Cardiac septum (tissue), 1 donor: ENCODE measurements around the gene CD84. TPM values are rescaled to one million over a fixed set of nuclear protein-coding genes. Genes with fewer than 3 reads are reported as not detected.
"Not testable (repeated sequence)": the region's sequence is repeated elsewhere in the genome, so short reads cannot be mapped to it uniquely, and the experiment has no call there.

Source experiments
- DNase-seq: peaks from one replicate; pipeline ENCODE4 v3.0.0-alpha.2; 2020; ENCODE audit warnings: low spot score
- intact Hi-C: fragments of 100-400 bp; cut with DNase I; formaldehyde crosslinking; loops from one replicate; pipeline ENCODE4 v1.14.0; 2022
- total RNA-seq: library from RNA; stranded (reverse); fragmentation: NEBNext Ultra II Directional; extraction: Animal tissue kit (Norgen Biotek cat#: 25700); gene quantifications from one replicate; pipeline ENCODE4 v1.2.1, GENCODE V29; 2021
- donor health status: DM: no; HTN: no; CAD: no.

The CD84 gene
- total RNA-seq, 1 donor from 2014 or later = 2.4 TPM

GRCh38 chr1:160548183-160548582, 31.1 kb downstream of the CD84 start:
- no peak for DNase-seq
- intact Hi-C loops = no loop called here

GRCh38 chr1:160547422-160547821, 31.9 kb downstream of the CD84 start:
- intact Hi-C loops = no loop called here
- no peak for DNase-seq

- intact Hi-C loops = no loop called here
Measured at GRCh38 chr1:160546942-160547341, 32.4 kb downstream of the CD84 start.

GRCh38 chr1:160544647-160545046, 34.6 kb downstream of the CD84 start:
- DNase-seq = no peak
- intact Hi-C loops = no loop called here

More at GRCh38 chr1:160546942-160547341, 32.4 kb downstream of the CD84 start:
- DNase-seq = no peak

DNA sequence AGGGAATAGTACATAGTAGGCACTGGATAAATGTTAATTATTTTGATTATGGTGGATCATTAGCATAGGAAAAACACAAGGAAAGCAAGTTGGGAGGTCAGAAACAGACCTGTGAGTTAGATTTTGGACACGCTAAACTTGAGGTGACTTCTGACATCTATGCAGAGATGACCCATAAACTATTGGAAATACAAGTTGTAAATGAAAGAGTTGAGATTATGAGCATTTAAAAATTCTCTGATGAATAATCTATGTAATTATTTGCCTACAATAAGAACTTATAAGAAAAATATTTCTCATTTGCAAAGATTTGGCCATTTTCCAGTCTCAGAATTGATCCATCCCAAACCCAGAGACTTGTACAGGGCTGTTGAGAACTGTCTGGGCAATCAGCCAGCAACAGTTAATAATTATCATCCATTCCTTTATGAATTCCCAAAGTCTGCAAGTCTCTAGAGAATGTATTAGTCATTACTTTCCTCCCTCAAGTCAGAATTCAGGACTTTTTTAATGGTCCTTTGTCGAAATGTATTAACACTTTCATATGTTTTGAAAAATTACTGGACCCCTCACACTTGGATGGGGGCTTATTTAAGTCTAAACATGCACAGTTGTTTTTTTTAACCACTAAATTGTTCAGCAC, 36.9 kb downstream of the CD84 start:
- intact Hi-C loops = no loop called here
- DNase-seq = no peak

- intact Hi-C loops = no loop called here
- no peak for DNase-seq
Measured at GRCh38 chr1:160541622-160542302, 37.5 kb downstream of the CD84 start.

DNA sequence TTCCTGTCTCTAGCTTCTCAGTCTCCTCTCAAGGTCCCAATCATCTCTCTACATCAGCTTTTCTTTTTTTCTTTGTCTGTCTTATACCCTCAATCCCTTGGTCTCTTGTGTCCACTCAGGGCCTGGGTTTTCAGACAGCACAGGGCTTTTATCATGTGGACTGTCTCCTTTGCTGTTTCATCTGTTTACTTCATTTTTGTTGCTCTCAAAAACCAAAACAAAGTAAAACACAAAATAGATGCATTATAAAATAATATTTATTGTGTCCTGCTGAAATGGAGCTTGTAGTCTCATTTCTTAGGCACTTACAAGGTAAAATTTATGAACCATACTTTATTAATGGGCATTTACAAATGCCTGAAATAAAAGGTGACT, 38.5 kb downstream of the CD84 start:
- no peak for DNase-seq
- intact Hi-C loops = no loop called here

GRCh38 chr1:160539990-160540858, 39.1 kb downstream of the CD84 start:
- intact Hi-C loops = no loop called here
- no peak for DNase-seq

GRCh38 chr1:160539684-160539989, 39.7 kb downstream of the CD84 start:
- DNase-seq = no peak
- intact Hi-C loops = no loop called here

GRCh38 chr1:160538985-160539651, 40.2 kb downstream of the CD84 start:
- intact Hi-C loops = no loop called here
- DNase-seq = no peak

DNA sequence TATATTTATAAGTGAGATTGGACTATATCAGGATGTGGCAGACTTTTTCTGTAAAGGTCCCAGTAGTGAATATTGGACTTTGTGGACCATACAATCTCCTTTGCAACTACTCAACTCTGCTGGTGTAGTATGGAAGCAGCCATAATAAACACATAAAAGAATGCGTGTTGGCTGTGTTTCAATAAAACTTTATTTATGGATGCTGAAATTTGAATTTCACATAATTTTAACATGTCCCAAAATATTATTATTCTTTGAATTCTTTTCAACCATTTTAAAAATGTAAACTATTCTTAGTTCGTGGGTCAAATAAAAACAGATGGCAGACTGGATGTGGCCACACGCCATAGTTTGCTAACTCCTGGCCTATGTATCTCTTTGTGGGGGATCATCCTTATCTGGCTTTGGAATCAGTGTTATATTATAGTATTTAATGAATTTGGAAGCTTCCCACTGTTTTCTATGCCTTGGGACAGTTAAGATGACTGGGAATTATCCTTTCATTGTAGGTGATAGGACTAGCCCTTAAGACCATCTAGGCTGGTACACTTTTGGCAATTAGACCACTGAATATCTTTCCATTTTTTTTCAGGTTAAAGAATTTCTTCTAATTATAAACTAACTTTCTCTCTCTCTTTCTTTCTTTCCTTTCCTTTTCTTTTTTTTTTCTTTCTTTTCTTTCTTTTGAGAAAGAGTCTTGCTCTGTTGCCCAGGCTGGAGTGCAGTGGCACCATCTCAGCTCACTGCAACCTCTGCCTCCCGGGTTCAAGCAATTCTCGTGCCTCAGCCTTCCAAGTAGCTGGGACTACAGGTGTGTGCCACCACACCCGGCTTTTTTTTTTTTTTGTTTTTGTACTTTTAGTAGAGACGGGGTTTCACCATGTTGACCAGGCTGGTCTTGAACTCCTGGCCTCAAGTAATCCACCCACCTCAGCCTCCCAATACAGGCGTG, 41.3 kb downstream of the CD84 start:
- DNase-seq = no peak
- intact Hi-C loops = no loop called here

GRCh38 chr1:160534823-160535605, 44.3 kb downstream of the CD84 start:
- DNase-seq = no peak
- intact Hi-C loops = no loop called here

- intact Hi-C loops = not testable (repeated sequence)
Measured at GRCh38 chr1:160532557-160532813, 46.8 kb downstream of the CD84 start.

DNA sequence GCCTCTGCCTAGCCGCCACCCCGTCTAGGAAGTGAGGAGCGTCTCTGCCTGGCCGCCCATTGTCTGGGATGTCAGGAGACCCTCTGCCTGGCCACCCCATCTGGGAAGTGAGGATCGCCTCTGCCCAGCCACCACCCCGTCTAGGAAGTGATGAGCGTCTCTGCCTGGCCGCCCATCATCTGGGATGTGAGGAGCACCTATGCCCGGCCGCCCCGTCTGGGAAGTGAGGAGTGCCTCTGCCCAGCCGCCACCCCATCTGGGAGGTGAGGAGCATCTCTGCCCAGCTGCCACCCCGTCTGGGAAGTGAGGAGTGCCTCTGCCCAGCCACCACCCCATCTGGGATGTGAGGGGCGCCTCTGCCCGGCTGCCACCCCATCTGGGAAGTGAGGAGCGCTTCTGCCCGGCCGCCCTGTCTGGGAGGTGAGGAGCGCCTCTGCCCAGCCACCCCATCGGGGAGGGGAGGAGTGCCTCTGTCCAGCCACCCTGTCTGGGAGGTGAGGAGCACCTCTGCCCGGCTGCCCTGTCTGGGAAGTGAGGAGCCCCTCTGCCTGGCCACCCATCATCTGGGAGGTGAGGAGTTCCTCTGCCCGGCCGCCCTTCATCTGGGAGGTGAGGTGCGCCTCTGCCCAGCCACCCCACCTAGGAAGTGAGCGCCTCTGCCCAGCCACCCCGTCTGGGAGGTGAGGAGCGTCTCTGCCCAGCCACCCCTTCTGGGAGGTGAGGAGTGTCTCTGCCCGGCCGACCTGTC, 47.3 kb downstream of the CD84 start:
- intact Hi-C loops = not testable (repeated sequence)

More at GRCh38 chr1:160532557-160532813, 46.8 kb downstream of the CD84 start:
- not testable (repeated sequence) for DNase-seq

DNA sequence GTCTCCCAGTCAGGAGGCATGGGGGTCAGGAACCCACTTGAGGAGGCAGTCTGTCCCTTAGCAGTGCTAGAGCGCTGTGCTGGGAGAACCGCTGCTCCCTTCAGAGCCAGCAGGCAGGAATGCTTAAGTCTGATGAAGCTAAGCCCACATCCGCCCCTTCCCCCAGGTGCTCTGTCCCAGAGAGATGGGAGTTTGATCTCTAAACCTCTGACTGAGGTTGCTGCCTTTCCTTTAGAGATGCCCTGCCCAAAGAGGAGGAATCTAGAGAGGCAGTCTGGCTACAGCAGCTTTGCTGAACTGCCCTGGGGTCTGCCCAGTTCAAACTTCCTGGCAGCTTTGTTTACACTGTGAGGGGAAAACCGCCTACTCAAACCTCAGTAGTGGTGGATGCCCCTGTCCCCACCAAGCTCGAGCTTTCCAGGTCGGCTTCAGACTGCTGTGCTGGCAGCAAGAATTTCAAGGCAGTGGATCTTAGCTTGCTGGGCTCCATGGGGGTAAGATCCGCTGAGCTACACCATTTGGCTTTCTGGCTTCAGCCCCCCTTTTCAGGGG, 49.8 kb downstream of the CD84 start:
- intact Hi-C loops, DNase-seq: not testable (repeated sequence)

More for the DNA sequence above, 47.3 kb downstream of the CD84 start:
- DNase-seq = not testable (repeated sequence)

GRCh38 chr1:160523789-160524188, 55.5 kb downstream of the CD84 start:
- DNase-seq, intact Hi-C loops: not testable (repeated sequence)

DNA sequence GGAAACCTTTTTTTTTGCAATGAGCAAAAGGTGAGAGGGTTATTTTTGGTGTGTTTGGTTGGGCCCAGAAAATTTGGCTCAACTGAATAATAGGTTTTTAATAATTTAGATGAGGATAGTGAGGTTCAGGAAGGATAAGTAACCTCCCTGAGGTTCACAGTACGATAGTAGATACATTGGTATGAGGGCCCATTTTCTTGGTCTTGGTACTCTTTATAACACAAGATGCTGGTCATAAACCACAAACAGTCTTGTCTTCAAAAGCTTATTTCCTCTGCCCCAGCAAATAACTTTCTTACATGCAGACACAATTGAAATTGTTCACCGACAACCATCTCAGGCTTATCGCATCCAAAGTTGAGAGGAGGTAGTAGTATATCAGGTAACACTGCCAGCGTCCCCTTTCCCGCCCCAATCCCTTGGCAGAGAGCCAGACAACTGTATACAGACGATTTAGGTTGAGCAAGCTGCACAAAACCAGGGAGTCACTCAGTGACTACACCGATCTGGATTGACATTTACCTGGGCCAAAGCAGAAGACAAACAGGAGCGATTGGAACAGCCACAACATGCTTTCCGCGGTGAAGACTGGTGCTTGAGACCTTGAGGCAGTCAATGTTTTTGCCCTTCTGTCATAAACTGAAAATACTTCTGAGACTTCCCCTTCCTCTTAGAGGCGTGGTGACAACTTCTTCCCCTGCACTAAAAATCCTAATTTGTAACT, 56.5 kb downstream of the CD84 start, which contains the start of gene SLAMF6:
SLAMF6 (minus strand) TSS at position 634 of the 724 bp plus-strand sequence; CDS start at position 571, 63 bp downstream.
- DNase-seq = no peak
- intact Hi-C loops = no loop called here
